Panc1 (cell line): ENCODE results near the gene BNC1. TPM values are rescaled to one million over a fixed set of nuclear protein-coding genes. Genes with fewer than 3 reads are reported as not detected.

Experiments
- ATAC-seq: fragments of 200-7000 bp; cut with Tn5 transposase; 2 replicates; pipeline ENCODE4 v1.9.1; 2020; ENCODE audit warnings: mild to moderate bottlenecking, moderate library complexity
- BruUV-seq: library from RNA; stranded (reverse); fragments of 400-500 nt; replicated peaks from 2 replicates; lab custom pipeline; 2021; lab: Mats Ljungman, UMichigan
- CTCF ChIA-PET: fragments of 300-600 bp; sonication (Branson Sonifier 250); formaldehyde crosslinking; loops from one replicate; lab custom pipeline; 2022; ENCODE audit warnings: antibody characterized with exemption; lab: Charles Lee
- POLR2A ChIA-PET: fragments of 300-600 bp; sonication (Branson Sonifier 250); formaldehyde crosslinking; loops from one replicate; lab custom pipeline; 2022; ENCODE audit warnings: antibody characterized with exemption; lab: Charles Lee
- DNase-seq: peaks from one replicate; pipeline ENCODE4 v3.0.0-alpha.2; 2010; ENCODE audit warnings: low read depth, low spot score
- H3K27ac ChIP-seq: 2 replicates; pipeline ENCODE4 v1.5.1; 2011; ENCODE audit warnings: mild to moderate bottlenecking, low read length, inconsistent platforms
- H3K27me3 ChIP-seq: fragments of 200-500 bp; sonication (Bioruptor generic); 2 replicates; pipeline ENCODE4 v1.6.0; 2014; ENCODE audit warnings: low read length, inconsistent platforms; ENCODE audit not compliant: control insufficient read depth, insufficient read depth
- H3K36me3 ChIP-seq: fragments of 200-500 bp; sonication (Bioruptor generic); 2 replicates; pipeline ENCODE4 v1.5.1; 2014; ENCODE audit warnings: inconsistent platforms, mild to moderate bottlenecking, low read length, moderate library complexity; ENCODE audit not compliant: control insufficient read depth, insufficient read depth
- H3K4me1 ChIP-seq: 2 replicates; pipeline ENCODE4 v1.5.1; 2011; ENCODE audit warnings: inconsistent platforms, mild to moderate bottlenecking, low read length, moderate library complexity; ENCODE audit not compliant: control insufficient read depth, insufficient read depth
- H3K4me3 ChIP-seq, 2 experiments: 2 replicates each; pipeline ENCODE4 v1.5.1; 2011 to 2012; ENCODE audit warnings: low read depth in 2 of 2, low read length in 2 of 2, mild to moderate bottlenecking in 2 of 2, inconsistent platforms in 1 of 2, moderate library complexity in 1 of 2
- H3K9me3 ChIP-seq: fragments of 200-500 bp; sonication (Bioruptor generic); 2 replicates; pipeline ENCODE4 v1.5.1; 2014; ENCODE audit warnings: low read depth, mild to moderate bottlenecking, inconsistent platforms, low read length, moderate library complexity; ENCODE audit not compliant: control insufficient read depth, insufficient read depth
- CTCF ChIP-seq: fragments of 450-650 bp; IDR thresholded peaks from 2 replicates; pipeline ENCODE4 v1.5.1; 2017; ENCODE audit warnings: mild to moderate bottlenecking
- POLR2AphosphoS5 ChIP-seq: IDR thresholded peaks from 2 replicates; pipeline ENCODE4 v1.6.1; 2012; ENCODE audit warnings: mild to moderate bottlenecking, low read depth, low read length, moderate library complexity
- REST ChIP-seq, 2 experiments: IDR thresholded peaks; 2 replicates each; pipeline ENCODE4 v1.6.1; 2011 to 2012; ENCODE audit warnings: low read depth in 2 of 2, control low read depth in 1 of 2, low read length in 1 of 2, mild to moderate bottlenecking in 1 of 2, moderate library complexity in 1 of 2; ENCODE audit not compliant: insufficient read depth in 1 of 2
- SIN3A ChIP-seq: IDR thresholded peaks from 2 replicates; pipeline ENCODE4 v1.6.1; 2012; ENCODE audit warnings: low read depth, mild to moderate bottlenecking, low read length, moderate library complexity, borderline replicate concordance; ENCODE audit not compliant: insufficient read depth
- TCF7L2 ChIP-seq: IDR thresholded peaks from 2 replicates; pipeline ENCODE4 v1.6.1; 2011; ENCODE audit warnings: mild to moderate bottlenecking, low read depth, low read length, inconsistent platforms
- in situ Hi-C: cut with HindIII; loops from 2 replicates; pipeline ENCODE4 v1.10.0; 2016; ENCODE audit warnings: low sequenced_read_pairs, low pct_unique_long_range_greater_than_20kb
- intact Hi-C: fragments of 100-400 bp; cut with micrococcal nuclease; formaldehyde crosslinking; loops from one replicate; pipeline ENCODE4 v1.10.0; 2022; ENCODE audit not compliant: unreplicated experiment
- total RNA-seq: library from RNA; stranded (reverse); gene quantifications from one replicate; pipeline ENCODE4 v1.2.1, GENCODE V29; 2021; ENCODE audit not compliant: unreplicated experiment

The BNC1 gene
- total RNA-seq, 1 experiment from 2014 or later = not detected

GRCh38 chr15:83290236-83290635 is 5.8 kb upstream of the BNC1 start:
- no TSS peak for BruUV-seq
- ChIA-PET POLR2A (no interaction called here), CTCF (no interaction called here)
- no peaks in the 10 kb centered on the region for H3K27me3 ChIP-seq
- no peak for ATAC-seq
- intact Hi-C loops = no loop called here
- no peak overlapping the region for H3K4me3 ChIP-seq
- in situ Hi-C loops = no loop called here
- no peaks in the 10 kb centered on the region for H3K9me3 ChIP-seq
- no peaks in the 10 kb centered on the region for H3K4me1 ChIP-seq
- H3K27ac ChIP-seq = no peak overlapping the region
- DNase-seq = no peak
- H3K36me3 ChIP-seq = no peaks in the 10 kb centered on the region
- TF ChIP-seq SIN3A = no peak
- no peak for TF ChIP-seq REST (IDR thresholded peaks at IDR 0.05; ENCODE audit: insufficient read depth in 1 of 2, low read depth in 2 of 2, low read length in 1 of 2)
- no peak for TF ChIP-seq TCF7L2
- no peak for TF ChIP-seq CTCF
- no peak for TF ChIP-seq POLR2AphosphoS5

- no peak for DNase-seq
- Histone ChIP-seq H3K4me1 (no peaks in the 10 kb centered on the region), H3K27me3 (no peaks in the 10 kb centered on the region), H3K4me3 (no peak overlapping the region), H3K9me3 (no peaks in the 10 kb centered on the region), H3K36me3 (no peaks in the 10 kb centered on the region), H3K27ac (no peak overlapping the region)
- ChIA-PET CTCF (no interaction called here), POLR2A (no interaction called here)
- no TSS peak for BruUV-seq
- TF ChIP-seq REST (IDR thresholded peaks at IDR 0.05; ENCODE audit: insufficient read depth in 1 of 2, low read depth in 2 of 2, low read length in 1 of 2) = no peak
- TF ChIP-seq TCF7L2 = no peak
- no peak for TF ChIP-seq SIN3A
- no peak for TF ChIP-seq POLR2AphosphoS5
- no peak for TF ChIP-seq CTCF
- intact Hi-C loops (no loop called here), in situ Hi-C loops (no loop called here)
- no peak for ATAC-seq
Observed at GRCh38 chr15:83289160-83289559, 4.7 kb upstream of the BNC1 start.
